Smooth muscle cell (in vitro differentiated cells): ENCODE measurements around the gene SLC6A1. TPM values are rescaled to one million over a fixed set of nuclear protein-coding genes. Genes with fewer than 3 reads are reported as not detected.

ENCODE experiments used
- DNase-seq: peaks from one replicate; lab custom pipeline; 2025; ENCODE audit not compliant: unreplicated experiment; lab: John Stamatoyannopoulos, UW
- H2AFZ ChIP-seq: fragments of 200-600 bp; sonication (generic); 2 replicates; pipeline ENCODE4 v1.6.0; 2016; ENCODE audit warnings: antibody characterized with exemption, low read depth, mild to moderate bottlenecking
- H3F3A ChIP-seq: fragments of 200-600 bp; sonication (generic); 2 replicates; pipeline ENCODE4 v1.6.0; 2017; ENCODE audit warnings: antibody characterized with exemption, low read depth
- H3K27ac ChIP-seq: fragments of 200-600 bp; sonication (generic); 2 replicates; pipeline ENCODE4 v1.5.1; 2016; ENCODE audit warnings: low read depth, mild to moderate bottlenecking
- H3K27me3 ChIP-seq: fragments of 200-600 bp; sonication (generic); 2 replicates; pipeline ENCODE4 v1.6.1; 2016; ENCODE audit warnings: low read depth, mild to moderate bottlenecking
- H3K36me3 ChIP-seq: fragments of 200-600 bp; sonication (generic); 2 replicates; pipeline ENCODE4 v1.5.1; 2016; ENCODE audit warnings: low read depth
- H3K4me1 ChIP-seq: fragments of 200-600 bp; sonication (generic); 2 replicates; pipeline ENCODE4 v1.5.1; 2016; ENCODE audit warnings: low read depth
- H3K4me2 ChIP-seq: fragments of 200-600 bp; sonication (generic); 2 replicates; pipeline ENCODE4 v1.6.0; 2016; ENCODE audit warnings: mild to moderate bottlenecking
- H3K4me3 ChIP-seq: fragments of 200-600 bp; sonication (generic); 2 replicates; pipeline ENCODE4 v1.5.1; 2016; ENCODE audit warnings: mild to moderate bottlenecking
- H3K79me2 ChIP-seq: fragments of 200-600 bp; sonication (generic); 2 replicates; pipeline ENCODE4 v1.6.0; 2016; ENCODE audit warnings: low read depth, mild to moderate bottlenecking
- H3K9ac ChIP-seq: fragments of 200-600 bp; sonication (generic); 2 replicates; pipeline ENCODE4 v1.6.0; 2016; ENCODE audit warnings: low read depth
- H3K9me3 ChIP-seq: fragments of 200-600 bp; sonication (generic); replicated peaks from 2 replicates; pipeline ENCODE4 v1.5.1; 2016; ENCODE audit warnings: low read depth
- H4K20me1 ChIP-seq: fragments of 200-600 bp; sonication (generic); 2 replicates; pipeline ENCODE4 v1.6.0; 2016; ENCODE audit warnings: low read depth
- CTCF ChIP-seq: fragments of 200-600 bp; sonication (generic); IDR thresholded peaks from 2 replicates; pipeline ENCODE4 v1.5.1; 2017; ENCODE audit warnings: borderline replicate concordance, mild to moderate bottlenecking, antibody characterized with exemption; ENCODE audit not compliant: insufficient read depth, poor library complexity, severe bottlenecking
- WGBS: methylation state at CpG from one replicate; pipeline ENCODE4 v1.1.7; 2016; ENCODE audit warnings: low lambda C conversion rate; 5-methylcytosine and 5-hydroxymethylcytosine counted together
- polyA plus RNA-seq: library from polyadenylated mRNA; unstranded; fragments of >200 nt; fragmentation: Nextera tagmentation; extraction: Ambion mirVana; gene quantifications from 2 replicates; pipeline ENCODE4 v1.2.1, GENCODE V29; 2016
- total RNA-seq: library from RNA; depleted of rRNA; stranded (reverse); fragments of >200 nt; gene quantifications from 2 replicates; pipeline ENCODE4 v1.2.3, GENCODE V29; 2014

Gene SLC6A1
- total and polyA plus RNA-seq, 2 experiments from 2014 or later: 0.26 to 0.40 TPM

- no peak overlapping the region for H3K27ac ChIP-seq
- no peaks in the 10 kb centered on the region for H3K4me1 ChIP-seq
- no peak overlapping the region for H2AFZ ChIP-seq
- no peaks in the 10 kb centered on the region for H4K20me1 ChIP-seq
- H3K9ac ChIP-seq: no peak overlapping the region
- no peaks in the 10 kb centered on the region for H3F3A ChIP-seq
- no peak for TF ChIP-seq CTCF
- H3K4me2 ChIP-seq: no peak overlapping the region
- WGBS: 81% methylated on average over 5 of the region's 5 CpGs
- H3K9me3 ChIP-seq: no peaks in the 10 kb centered on the region
- no peak for DNase-seq
- H3K36me3 ChIP-seq: no peaks in the 10 kb centered on the region
- peaks cover 50% of the 10 kb centered on the region for H3K27me3 ChIP-seq
- no peak overlapping the region for H3K4me3 ChIP-seq
- H3K79me2 ChIP-seq: no peaks in the 10 kb centered on the region
These were observed 9.8 kb downstream of the SLC6A1 start for GRCh38 chr3:11002371-11002807.

GRCh38 chr3:11004563-11004962, 12.0 kb downstream of the SLC6A1 start:
- H3K4me2 ChIP-seq: no peak overlapping the region
- no peaks in the 10 kb centered on the region for H3K9me3 ChIP-seq
- no peak for DNase-seq
- WGBS: 87% methylated on average over 8 of the region's 8 CpGs
- no peak for TF ChIP-seq CTCF
- H3K27ac ChIP-seq: no peak overlapping the region
- H4K20me1 ChIP-seq: no peaks in the 10 kb centered on the region
- peaks cover 30% of the 10 kb centered on the region for H3K27me3 ChIP-seq
- no peak overlapping the region for H3K9ac ChIP-seq
- H2AFZ ChIP-seq: no peak overlapping the region
- H3K36me3 ChIP-seq: no peaks in the 10 kb centered on the region
- no peaks in the 10 kb centered on the region for H3F3A ChIP-seq
- H3K4me3 ChIP-seq: no peak overlapping the region
- no peaks in the 10 kb centered on the region for H3K79me2 ChIP-seq
- no peaks in the 10 kb centered on the region for H3K4me1 ChIP-seq

GRCh38 chr3:11005686-11006256, 13.2 kb downstream of the SLC6A1 start:
- H3K4me2 ChIP-seq: no peak overlapping the region
- WGBS: 84% methylated on average over 6 of the region's 6 CpGs
- no peaks in the 10 kb centered on the region for H4K20me1 ChIP-seq
- no peaks in the 10 kb centered on the region for H3K4me1 ChIP-seq
- H3K27ac ChIP-seq: no peak overlapping the region
- DNase-seq: no peak
- H2AFZ ChIP-seq: no peak overlapping the region
- TF ChIP-seq CTCF: no peak
- no peaks in the 10 kb centered on the region for H3F3A ChIP-seq
- H3K36me3 ChIP-seq: no peaks in the 10 kb centered on the region
- H3K9ac ChIP-seq: no peak overlapping the region
- H3K27me3 ChIP-seq: peaks cover 18% of the 10 kb centered on the region
- H3K4me3 ChIP-seq: no peak overlapping the region
- no peaks in the 10 kb centered on the region for H3K79me2 ChIP-seq
- no peaks in the 10 kb centered on the region for H3K9me3 ChIP-seq
